MCF 10A (cell line): ENCODE data around the gene ZFYVE21. TPM values are rescaled to one million over a fixed set of nuclear protein-coding genes. Genes with fewer than 3 reads are reported as not detected.

Experiments used
- BruUV-seq: library from RNA; stranded (reverse); fragments of 400-500 nt; replicated peaks from 2 replicates; lab custom pipeline; 2021; lab: Mats Ljungman, UMichigan
- CTCF ChIA-PET: fragments of 300-600 bp; sonication (Branson Sonifier 250); formaldehyde crosslinking; extraction: SDS; loops from one replicate; lab custom pipeline; 2021; ENCODE audit warnings: antibody characterized with exemption, inconsistent platforms; lab: Yijun Ruan, JAX
- POLR2A ChIA-PET: fragments of 300-600, 350-650 bp; sonication (Branson Sonifier 250); formaldehyde crosslinking; extraction: SDS; loops from one replicate; lab custom pipeline; 2020; ENCODE audit warnings: antibody characterized with exemption, inconsistent platforms; lab: Yijun Ruan, JAX
- DNase-seq: peaks from one replicate; pipeline ENCODE4 v3.0.0-alpha.2; 2018; ENCODE audit not compliant: unreplicated experiment
- H3K27ac Mint-ChIP-seq: one replicate; pipeline ENCODE4 v1.8.0; 2022; ENCODE audit warnings: mild to moderate bottlenecking, low read depth, mixed read lengths; ENCODE audit not compliant: unreplicated experiment
- H3K27me3 Mint-ChIP-seq: one replicate; pipeline ENCODE4 v1.8.0; 2022; ENCODE audit warnings: mixed read lengths; ENCODE audit not compliant: insufficient read depth, unreplicated experiment
- H3K36me3 Mint-ChIP-seq: one replicate; pipeline ENCODE4 v1.8.0; 2022; ENCODE audit warnings: mild to moderate bottlenecking, moderate library complexity, mixed read lengths; ENCODE audit not compliant: insufficient read depth, unreplicated experiment
- H3K4me1 Mint-ChIP-seq: one replicate; pipeline ENCODE4 v1.8.0; 2022; ENCODE audit warnings: mixed read lengths; ENCODE audit not compliant: insufficient read depth, unreplicated experiment
- H3K4me3 Mint-ChIP-seq: one replicate; pipeline ENCODE4 v1.8.0; 2022; ENCODE audit warnings: mild to moderate bottlenecking, moderate library complexity, mixed read lengths; ENCODE audit not compliant: unreplicated experiment
- H3K9me3 Mint-ChIP-seq: one replicate; pipeline ENCODE4 v1.8.0; 2022; ENCODE audit warnings: mixed read lengths; ENCODE audit not compliant: unreplicated experiment
- intact Hi-C: fragments of 100-400 bp; cut with micrococcal nuclease; formaldehyde crosslinking; loops from 2 replicates; pipeline ENCODE4 v1.14.1; 2022
- total RNA-seq: library from RNA; stranded (reverse); gene quantifications from 2 replicates; pipeline ENCODE4 v1.2.3, GENCODE V29; 2022
- TF ChIP-seq, protein P1 (sequence below): fragments of 200-600 bp; IDR thresholded peaks from one replicate; pipeline ENCODE4 v1.8.0; 2022; ENCODE audit warnings: antibody characterized with exemption, mild to moderate bottlenecking; ENCODE audit not compliant: unreplicated experiment

ZFYVE21 gene
- total RNA-seq, 1 experiment from 2014 or later = 35.5 TPM

DNA sequence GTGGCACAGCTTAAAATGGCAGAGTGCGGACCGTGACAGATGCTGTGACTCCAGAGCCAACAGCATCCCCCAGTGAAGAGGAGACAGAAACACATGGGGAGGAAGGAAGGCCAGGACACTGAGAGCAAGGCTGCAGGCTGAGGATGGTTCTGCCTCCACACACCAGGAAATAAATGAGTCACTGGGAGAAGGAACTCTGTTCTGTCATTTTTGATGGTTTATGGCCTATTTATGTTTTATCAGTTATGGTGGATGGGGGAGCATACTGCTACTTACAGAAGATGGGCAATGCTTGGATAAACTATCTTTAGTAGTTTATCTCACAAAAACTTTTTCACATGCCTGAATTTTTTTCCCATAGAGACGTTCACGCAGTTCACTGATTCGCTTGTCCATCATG, 33.8 kb downstream of the ZFYVE21 start:
- ChIA-PET POLR2A (no interaction called here), CTCF (no interaction called here)
- TF ChIP-seq, protein P1, sequence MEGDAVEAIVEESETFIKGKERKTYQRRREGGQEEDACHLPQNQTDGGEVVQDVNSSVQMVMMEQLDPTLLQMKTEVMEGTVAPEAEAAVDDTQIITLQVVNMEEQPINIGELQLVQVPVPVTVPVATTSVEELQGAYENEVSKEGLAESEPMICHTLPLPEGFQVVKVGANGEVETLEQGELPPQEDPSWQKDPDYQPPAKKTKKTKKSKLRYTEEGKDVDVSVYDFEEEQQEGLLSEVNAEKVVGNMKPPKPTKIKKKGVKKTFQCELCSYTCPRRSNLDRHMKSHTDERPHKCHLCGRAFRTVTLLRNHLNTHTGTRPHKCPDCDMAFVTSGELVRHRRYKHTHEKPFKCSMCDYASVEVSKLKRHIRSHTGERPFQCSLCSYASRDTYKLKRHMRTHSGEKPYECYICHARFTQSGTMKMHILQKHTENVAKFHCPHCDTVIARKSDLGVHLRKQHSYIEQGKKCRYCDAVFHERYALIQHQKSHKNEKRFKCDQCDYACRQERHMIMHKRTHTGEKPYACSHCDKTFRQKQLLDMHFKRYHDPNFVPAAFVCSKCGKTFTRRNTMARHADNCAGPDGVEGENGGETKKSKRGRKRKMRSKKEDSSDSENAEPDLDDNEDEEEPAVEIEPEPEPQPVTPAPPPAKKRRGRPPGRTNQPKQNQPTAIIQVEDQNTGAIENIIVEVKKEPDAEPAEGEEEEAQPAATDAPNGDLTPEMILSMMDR = no peak
- no peak overlapping the region for H3K27ac Mint-ChIP-seq
- H3K9me3 Mint-ChIP-seq = no peaks in the 10 kb centered on the region
- no peaks in the 10 kb centered on the region for H3K4me1 Mint-ChIP-seq
- no TSS peak for BruUV-seq
- intact Hi-C loops = no loop called here
- peaks cover 25% of the 10 kb centered on the region for H3K36me3 Mint-ChIP-seq
- H3K27me3 Mint-ChIP-seq = no peaks in the 10 kb centered on the region
- H3K4me3 Mint-ChIP-seq = no peak overlapping the region
- DNase-seq = no peak

DNA sequence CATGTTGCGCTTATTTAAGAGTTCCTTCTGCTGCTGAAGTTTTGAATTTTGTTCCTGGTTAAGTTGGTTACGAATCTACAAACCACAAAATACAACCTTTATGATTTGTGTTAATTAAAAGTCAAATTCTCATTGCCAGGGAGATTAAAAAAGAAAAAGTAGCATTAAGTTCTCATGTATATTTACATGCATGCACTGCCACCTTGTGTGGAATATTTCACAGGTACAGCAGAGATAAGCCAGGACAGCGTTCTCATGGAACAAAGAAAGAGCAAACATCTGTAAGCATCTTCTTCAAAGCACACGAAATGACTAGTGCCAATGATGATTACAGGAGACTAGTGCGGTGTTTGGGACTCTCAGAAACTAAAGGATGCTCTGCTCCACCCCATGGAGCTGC, 34.2 kb downstream of the ZFYVE21 start:
- no peak overlapping the region for H3K4me3 Mint-ChIP-seq
- ChIA-PET POLR2A (no interaction called here), CTCF (no interaction called here)
- DNase-seq = no peak
- intact Hi-C loops = no loop called here
- H3K9me3 Mint-ChIP-seq = no peaks in the 10 kb centered on the region
- no TSS peak for BruUV-seq
- no peak overlapping the region for H3K27ac Mint-ChIP-seq
- H3K36me3 Mint-ChIP-seq = peaks cover 22% of the 10 kb centered on the region
- TF ChIP-seq, protein P1 = no peak
- no peaks in the 10 kb centered on the region for H3K4me1 Mint-ChIP-seq
- H3K27me3 Mint-ChIP-seq = no peaks in the 10 kb centered on the region

DNA sequence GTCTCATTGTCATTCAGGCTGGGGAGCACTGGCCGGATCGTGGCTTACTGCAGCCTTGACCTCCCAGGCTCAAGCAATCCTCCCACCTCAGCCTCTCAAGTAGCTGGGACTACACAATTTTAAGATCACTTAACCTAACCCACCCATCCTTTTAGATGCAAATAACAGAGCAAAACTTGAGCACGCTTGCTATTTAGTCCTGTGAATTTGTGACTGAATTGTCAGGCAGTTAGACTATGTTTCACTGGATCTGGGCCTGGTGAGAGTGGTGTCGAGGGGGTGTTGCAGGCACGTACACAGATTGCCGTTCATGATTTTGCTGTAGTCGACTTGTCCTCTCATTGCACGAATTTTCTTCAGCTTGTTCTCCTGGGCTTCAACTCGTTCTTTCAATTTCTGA, 38.2 kb downstream of the ZFYVE21 start:
- intact Hi-C loops = no loop called here
- H3K27me3 Mint-ChIP-seq = no peaks in the 10 kb centered on the region
- ChIA-PET CTCF (interaction anchor here (0.6 kb wide), 2 partner anchors 83 to 1736 kb away, joined by 3 read pairs; no protein-coding TSS in a partner anchor), POLR2A (interaction anchor here (0.6 kb wide), 1 partner anchor 177 kb away, joined by 3 read pairs; no protein-coding TSS in a partner anchor)
- DNase-seq = no peak
- H3K4me3 Mint-ChIP-seq = no peak overlapping the region
- no peaks in the 10 kb centered on the region for H3K9me3 Mint-ChIP-seq
- no peak overlapping the region for H3K27ac Mint-ChIP-seq
- H3K36me3 Mint-ChIP-seq = peaks cover 10% of the 10 kb centered on the region
- BruUV-seq = no TSS peak
- no peaks in the 10 kb centered on the region for H3K4me1 Mint-ChIP-seq
- TF ChIP-seq, protein P1 = no peak

DNA sequence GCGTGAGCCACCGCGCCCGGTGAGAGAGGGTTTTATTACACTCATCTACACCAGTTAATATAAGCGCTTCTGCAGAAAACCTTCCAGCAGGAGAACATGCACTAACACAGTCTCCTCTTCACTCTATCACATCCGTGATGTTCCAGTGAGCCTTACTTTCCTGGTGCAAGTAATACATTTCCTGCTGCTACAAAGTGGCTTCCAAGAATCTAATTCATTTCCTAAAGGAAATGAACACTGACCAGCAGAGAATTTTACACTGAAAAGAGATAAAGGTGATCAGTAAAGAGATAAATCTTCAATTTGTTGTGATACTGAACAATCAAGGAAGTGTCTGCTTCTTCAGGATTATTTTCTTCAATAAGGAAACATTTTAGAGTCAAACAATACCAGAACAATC, 39.5 kb downstream of the ZFYVE21 start:
- POLR2A ChIA-PET = no interaction called here
- CTCF ChIA-PET = no interaction called here
- no peak for DNase-seq
- no TSS peak for BruUV-seq
- no peak overlapping the region for H3K4me3 Mint-ChIP-seq
- H3K36me3 Mint-ChIP-seq = peaks cover 10% of the 10 kb centered on the region
- TF ChIP-seq, protein P1 = no peak
- intact Hi-C loops = no loop called here
- no peak overlapping the region for H3K27ac Mint-ChIP-seq
- no peaks in the 10 kb centered on the region for H3K9me3 Mint-ChIP-seq
- H3K4me1 Mint-ChIP-seq = no peaks in the 10 kb centered on the region
- no peaks in the 10 kb centered on the region for H3K27me3 Mint-ChIP-seq
